Fibroblast of peridontal ligament (primary cell): Measurements from ENCODE around the gene NKD2.
A peak's percentile ranks its signal among the peaks of the same experiment; 100 is the strongest.
"Not testable (repeated sequence)": the region's sequence is repeated elsewhere in the genome, so short reads cannot be mapped to it uniquely, and the experiment has no call there.

Experiments
- DNase-seq: peaks from one replicate; pipeline ENCODE4 v3.0.0-alpha.2; 2010; ENCODE audit errors: extremely low read depth

NKD2 gene, protein sequence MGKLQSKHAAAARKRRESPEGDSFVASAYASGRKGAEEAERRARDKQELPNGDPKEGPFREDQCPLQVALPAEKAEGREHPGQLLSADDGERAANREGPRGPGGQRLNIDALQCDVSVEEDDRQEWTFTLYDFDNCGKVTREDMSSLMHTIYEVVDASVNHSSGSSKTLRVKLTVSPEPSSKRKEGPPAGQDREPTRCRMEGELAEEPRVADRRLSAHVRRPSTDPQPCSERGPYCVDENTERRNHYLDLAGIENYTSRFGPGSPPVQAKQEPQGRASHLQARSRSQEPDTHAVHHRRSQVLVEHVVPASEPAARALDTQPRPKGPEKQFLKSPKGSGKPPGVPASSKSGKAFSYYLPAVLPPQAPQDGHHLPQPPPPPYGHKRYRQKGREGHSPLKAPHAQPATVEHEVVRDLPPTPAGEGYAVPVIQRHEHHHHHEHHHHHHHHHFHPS

DNA sequence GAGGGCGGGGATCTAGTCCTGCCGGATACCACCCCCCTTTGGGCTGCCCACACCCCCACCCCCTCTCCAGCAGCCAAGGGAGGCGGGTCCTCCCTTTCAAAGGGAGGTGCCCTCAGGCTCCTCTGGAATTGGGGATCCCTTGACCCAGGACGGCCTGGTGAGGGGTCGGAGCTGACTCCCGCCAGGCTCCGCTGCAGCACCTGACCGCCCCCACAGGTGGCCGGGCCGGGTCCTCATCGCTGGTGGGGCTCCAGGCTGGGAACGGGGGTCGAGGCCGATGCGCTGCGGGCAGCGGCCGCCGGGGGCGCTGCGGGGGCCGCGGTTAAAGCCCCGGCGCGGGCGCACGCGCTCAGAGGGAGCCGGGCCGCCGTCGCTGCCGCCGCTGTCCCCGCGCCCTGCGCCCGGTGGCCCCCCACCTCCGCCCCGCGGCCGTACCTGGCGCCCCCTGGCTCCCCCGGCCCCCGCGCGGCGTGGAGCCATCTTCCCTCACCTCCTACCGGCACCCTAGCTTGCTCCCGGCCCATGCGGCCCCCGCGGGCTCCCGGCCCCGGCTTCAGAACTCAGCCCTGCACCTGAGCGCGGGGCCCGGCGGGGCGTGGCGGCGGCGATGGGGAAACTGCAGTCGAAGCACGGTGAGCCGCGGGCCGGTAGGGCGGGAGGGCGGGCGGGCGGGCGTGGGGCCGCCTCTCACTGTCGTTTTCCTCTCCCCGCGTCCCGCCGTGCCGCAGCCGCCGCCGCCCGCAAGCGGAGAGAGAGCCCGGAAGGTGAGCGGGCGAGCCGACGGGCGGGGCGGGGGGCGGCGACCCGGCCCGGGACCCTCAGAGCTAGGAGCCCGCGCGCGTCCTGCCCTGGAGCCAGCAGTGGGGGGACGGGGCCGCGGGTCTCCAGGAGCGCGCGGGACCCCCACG is at the start of gene NKD2:
NKD2 (plus strand) TSS at position 352 of the 908 bp plus-strand sequence; CDS start at position 608, 256 bp downstream.
- DNase-seq = no peak

- no peak for DNase-seq
Observed at GRCh38 chr5:959581-960531, 48.7 kb upstream of the NKD2 start.

DNA sequence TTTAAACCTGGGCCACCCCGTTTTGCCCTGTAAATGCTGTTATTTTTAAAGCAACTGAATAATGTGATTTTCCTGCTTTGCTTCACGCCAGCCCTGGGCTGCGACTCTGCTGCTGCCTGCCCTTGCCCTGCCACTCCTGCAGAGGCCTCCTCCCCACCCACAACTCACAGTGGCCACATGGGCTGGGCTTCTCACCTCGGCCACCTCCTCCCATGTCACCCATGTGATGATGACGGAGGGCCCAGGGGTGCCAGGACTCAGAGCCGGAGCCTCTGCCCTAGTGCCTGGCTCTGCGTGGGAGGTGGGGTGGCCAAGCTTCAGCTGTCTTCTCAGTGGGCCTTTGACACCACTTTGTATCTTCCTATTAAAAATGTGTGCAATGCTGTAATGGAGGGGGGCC is 48.1 kb upstream of the NKD2 start:
- DNase-seq = no peak

DNA sequence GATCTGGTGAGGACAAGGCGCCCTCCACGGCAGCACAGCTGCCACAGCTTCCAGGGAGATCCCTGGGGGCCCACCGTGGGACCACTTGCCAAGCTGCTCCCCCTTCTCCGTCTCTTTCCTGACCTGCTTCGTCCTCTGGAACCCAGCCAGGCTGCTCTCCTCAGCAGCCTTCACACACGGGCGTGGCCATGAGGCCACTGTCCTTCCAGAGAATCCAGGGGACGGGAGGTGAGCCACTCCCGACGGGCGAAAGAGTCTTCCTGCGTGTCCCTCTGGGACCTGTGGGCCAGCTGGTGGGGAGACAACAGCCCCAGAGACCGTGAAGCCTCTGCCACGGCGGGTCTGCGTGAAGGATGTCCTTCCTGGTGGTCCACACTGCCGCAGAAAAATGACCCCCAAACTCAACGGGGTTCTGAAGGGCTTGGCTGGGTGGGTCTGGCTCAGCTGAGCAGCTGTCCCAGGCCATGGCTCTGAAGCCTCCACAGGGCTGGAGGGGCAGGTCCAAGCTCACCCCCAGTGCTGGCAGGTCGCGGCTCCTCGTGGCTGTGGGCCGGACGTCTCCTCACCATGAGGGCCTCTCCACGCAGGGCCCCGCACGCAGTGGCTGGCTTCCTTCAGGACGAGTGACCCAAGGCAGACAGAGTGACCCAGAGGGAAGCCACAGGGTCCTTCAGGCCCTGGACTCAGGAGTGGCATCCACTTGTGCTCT is 47.4 kb upstream of the NKD2 start:
- no peak for DNase-seq

- DNase-seq = no peak
Observed at GRCh38 chr5:961711-962240, 46.8 kb upstream of the NKD2 start.

GRCh38 chr5:962386-962785 is 46.2 kb upstream of the NKD2 start:
- DNase-seq = no peak

- no peak for DNase-seq
Observed at GRCh38 chr5:962801-963200, 45.8 kb upstream of the NKD2 start.

DNA sequence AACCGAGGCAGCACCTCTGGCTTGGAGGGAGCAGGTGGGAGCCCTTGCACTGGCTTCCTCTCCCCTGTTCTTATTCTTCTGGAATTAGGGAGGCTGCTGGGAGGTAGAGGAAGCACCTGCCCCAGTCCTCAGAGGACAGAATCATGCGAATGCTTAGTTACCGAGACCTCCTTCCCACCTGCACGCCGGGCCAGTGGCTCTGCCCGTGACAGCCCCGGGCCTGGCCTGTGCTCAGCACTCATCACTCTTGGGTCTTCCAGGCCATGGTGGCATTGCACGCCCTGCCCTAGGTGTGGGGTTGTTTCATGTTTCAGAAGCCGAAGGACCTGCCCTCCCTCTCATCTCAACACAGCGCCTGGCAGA is 45.3 kb upstream of the NKD2 start:
- no peak for DNase-seq

GRCh38 chr5:963673-964531 is 44.7 kb upstream of the NKD2 start:
- peak; percentile 56 for DNase-seq

- no peak for DNase-seq
Observed at GRCh38 chr5:964821-965220, 43.8 kb upstream of the NKD2 start.

DNA sequence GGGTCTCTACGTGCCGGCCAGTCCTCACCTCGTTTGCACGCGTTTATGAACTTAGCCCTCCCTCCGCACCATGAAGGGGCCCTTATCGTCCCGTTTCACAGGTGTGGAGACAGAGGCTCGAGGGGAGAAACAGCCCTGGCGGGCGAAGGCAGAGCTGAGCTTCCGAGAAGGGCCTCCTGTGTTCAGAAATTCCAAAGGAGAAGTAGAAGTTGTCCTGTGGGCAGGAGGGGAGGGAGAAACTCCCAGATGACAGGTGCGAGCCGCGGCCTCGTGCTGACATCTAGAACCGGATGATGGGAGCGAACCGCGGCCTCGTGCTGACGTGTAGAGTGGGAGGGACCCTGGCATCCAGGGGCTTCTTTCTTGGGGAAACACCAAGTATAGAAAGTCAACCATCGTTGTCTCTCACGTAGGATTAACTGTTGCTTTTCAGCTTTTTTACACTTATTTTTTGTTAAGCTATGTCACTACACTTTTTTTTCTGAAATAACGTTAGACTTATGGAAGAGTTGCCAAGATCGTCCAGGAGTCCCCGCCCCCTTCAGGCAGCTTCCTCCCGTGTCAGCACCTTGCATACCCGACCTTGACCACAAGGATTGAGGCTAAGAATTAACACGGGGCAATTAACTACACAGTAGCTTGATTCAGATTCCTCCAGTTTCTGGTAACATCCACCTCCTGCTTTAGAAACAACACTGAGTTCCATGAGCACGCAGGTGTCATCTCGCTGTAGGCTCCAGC is 42.8 kb upstream of the NKD2 start:
- DNase-seq = no peak

- DNase-seq = no peak
Observed at GRCh38 chr5:966345-966710, 42.3 kb upstream of the NKD2 start.

GRCh38 chr5:966941-967340 is 41.7 kb upstream of the NKD2 start:
- no peak for DNase-seq

GRCh38 chr5:968881-969280 is 39.7 kb upstream of the NKD2 start:
- no peak for DNase-seq

DNA sequence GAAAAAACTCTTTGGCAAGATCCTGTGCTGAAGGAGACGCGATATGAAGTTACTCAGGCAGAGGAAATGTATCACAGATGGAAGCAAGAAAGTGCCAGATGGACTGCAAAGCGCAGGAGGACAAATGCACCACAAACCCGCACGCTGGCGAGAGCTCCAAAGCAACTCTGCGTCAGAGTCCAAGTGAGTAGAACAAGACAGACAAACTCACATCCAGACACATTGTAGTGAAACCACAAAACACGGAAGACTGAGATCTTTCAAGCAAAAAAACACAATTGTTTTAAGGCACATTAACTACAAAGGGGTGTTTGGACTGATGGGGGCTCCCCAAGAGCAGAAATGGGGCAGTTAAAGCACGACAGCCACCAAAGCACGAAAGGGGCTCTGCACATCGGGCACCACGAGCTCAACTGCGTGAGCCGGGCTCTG is 39.2 kb upstream of the NKD2 start:
- peak; percentile 61 for DNase-seq

DNA sequence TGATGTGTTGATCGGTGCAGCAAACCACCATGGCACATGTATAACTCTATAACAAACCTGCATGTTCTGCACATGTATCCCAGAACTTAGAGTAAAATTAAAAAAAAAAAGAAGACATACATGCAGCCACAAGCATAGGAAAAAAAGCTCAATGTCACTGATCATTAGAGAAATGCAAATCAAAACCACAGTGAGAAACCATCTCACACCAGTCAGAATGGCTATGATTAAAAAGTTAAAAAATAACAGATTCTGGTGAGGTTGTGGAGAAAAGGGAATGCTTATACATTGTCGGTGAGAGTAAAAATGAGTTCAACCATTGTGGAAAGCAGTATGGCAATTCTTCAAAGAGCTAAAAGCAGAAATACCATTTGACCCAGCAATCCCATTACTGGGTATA is 36.0 kb upstream of the NKD2 start:
- not testable (repeated sequence) for DNase-seq

DNA sequence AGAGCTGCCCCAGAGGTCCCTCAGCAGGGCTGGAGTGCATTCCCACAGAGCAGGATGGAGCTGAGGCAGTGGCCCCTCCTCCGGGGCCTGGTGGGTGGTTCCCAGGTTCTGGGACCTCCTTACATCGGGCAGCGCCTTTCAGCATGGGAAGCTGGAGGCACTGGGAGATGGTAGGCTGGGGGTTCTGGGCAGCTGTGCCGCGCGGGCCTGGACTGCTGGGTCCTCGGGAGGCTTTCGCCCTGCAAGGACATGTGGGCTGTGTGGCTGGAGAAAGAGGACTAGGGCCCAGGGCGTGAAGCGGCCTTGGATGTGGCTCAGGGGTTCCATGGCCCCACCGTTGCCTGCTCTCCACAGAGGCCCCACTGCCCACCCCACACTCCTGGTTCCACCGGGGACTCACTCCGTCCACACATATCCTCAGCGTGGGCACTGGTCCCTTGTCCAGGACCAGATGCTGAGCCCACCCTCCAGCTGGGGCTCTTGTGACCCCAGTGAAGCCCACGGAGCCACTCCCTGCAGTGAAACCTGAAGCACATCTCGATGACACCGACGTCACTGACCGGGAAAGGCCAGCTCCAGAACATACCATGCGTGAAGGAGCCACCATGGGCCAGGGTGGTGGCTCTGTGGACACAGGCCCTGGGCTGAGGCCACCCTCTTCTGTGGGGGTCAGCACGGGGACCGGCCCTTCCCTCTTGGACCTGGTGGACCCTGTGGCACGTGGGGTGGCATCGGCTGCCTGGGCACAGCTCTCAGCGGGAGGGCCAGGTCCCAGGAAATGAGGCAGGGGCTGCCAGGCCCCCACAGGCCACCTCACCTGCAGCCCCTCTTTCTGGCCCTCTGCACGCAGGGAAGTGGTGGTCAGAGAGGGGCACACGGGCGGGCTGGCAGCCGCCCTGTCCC is 31.5 kb upstream of the NKD2 start:
- DNase-seq = no peak

- no peak for DNase-seq
Observed at GRCh38 chr5:978054-978453, 30.5 kb upstream of the NKD2 start.
